ENCODE data around the gene ANTXR2.

DNA sequence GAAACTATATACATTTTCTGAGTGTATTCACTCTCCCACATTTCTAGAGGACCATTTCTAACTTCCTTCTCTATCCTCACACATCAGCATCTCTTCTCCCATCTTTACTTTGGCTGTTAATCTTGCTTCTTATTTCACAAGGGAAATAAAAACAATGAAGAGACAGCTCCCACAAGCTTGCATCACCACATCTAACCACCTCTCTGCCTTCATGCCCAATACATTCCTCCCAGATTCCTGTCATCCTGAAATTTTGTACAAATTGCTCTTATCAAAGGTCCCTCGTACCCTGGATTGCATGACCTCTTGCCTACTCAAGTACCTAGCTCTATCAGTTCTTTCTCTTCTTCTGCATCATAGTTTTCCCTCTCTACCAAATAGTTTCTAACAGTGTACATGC, 215.2 kb downstream of the ANTXR2 start:
- TF ChIP-seq TCF7L2 (IDR thresholded peaks at IDR 0.05; ENCODE audit: low read depth, low read length): no peak
- no peak for TF ChIP-seq RFX5 (IDR thresholded peaks at IDR 0.05; ENCODE audit: low read depth, low read length)
- TF ChIP-seq, protein P1, sequence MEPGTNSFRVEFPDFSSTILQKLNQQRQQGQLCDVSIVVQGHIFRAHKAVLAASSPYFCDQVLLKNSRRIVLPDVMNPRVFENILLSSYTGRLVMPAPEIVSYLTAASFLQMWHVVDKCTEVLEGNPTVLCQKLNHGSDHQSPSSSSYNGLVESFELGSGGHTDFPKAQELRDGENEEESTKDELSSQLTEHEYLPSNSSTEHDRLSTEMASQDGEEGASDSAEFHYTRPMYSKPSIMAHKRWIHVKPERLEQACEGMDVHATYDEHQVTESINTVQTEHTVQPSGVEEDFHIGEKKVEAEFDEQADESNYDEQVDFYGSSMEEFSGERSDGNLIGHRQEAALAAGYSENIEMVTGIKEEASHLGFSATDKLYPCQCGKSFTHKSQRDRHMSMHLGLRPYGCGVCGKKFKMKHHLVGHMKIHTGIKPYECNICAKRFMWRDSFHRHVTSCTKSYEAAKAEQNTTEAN (CRISPR knock-in tag; IDR thresholded peaks at IDR 0.05): no peak
- no peak for TF ChIP-seq ZNF197 (CRISPR knock-in tag; IDR thresholded peaks at IDR 0.05; ENCODE audit: low read depth)
- TF ChIP-seq, protein P2, sequence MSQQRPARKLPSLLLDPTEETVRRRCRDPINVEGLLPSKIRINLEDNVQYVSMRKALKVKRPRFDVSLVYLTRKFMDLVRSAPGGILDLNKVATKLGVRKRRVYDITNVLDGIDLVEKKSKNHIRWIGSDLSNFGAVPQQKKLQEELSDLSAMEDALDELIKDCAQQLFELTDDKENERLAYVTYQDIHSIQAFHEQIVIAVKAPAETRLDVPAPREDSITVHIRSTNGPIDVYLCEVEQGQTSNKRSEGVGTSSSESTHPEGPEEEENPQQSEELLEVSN (IDR thresholded peaks at IDR 0.05; ENCODE audit: borderline replicate concordance in 1 of 2, extremely low read depth in 1 of 2, insufficient read depth in 1 of 2, insufficient read length in 1 of 2, low read depth in 1 of 2, low read length in 1 of 2, poor library complexity in 1 of 2, severe bottlenecking in 1 of 2): no peak
- TF ChIP-seq, protein P3, sequence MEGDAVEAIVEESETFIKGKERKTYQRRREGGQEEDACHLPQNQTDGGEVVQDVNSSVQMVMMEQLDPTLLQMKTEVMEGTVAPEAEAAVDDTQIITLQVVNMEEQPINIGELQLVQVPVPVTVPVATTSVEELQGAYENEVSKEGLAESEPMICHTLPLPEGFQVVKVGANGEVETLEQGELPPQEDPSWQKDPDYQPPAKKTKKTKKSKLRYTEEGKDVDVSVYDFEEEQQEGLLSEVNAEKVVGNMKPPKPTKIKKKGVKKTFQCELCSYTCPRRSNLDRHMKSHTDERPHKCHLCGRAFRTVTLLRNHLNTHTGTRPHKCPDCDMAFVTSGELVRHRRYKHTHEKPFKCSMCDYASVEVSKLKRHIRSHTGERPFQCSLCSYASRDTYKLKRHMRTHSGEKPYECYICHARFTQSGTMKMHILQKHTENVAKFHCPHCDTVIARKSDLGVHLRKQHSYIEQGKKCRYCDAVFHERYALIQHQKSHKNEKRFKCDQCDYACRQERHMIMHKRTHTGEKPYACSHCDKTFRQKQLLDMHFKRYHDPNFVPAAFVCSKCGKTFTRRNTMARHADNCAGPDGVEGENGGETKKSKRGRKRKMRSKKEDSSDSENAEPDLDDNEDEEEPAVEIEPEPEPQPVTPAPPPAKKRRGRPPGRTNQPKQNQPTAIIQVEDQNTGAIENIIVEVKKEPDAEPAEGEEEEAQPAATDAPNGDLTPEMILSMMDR (IDR thresholded peaks at IDR 0.05 in 2 of 3, conservative IDR thresholded peaks at IDR 0.05 in 1 of 3; ENCODE audit: insufficient read depth in 2 of 3, low read depth in 1 of 3, low read length in 3 of 3): no peak
- TF ChIP-seq POLR2A (conservative IDR thresholded peaks at IDR 0.05): no peak
- TF ChIP-seq ZNF561 (CRISPR knock-in tag; conservative IDR thresholded peaks at IDR 0.05): no peak
- no peak for TF ChIP-seq EHMT2 (IDR thresholded peaks at IDR 0.05)
- TF ChIP-seq, protein P4, sequence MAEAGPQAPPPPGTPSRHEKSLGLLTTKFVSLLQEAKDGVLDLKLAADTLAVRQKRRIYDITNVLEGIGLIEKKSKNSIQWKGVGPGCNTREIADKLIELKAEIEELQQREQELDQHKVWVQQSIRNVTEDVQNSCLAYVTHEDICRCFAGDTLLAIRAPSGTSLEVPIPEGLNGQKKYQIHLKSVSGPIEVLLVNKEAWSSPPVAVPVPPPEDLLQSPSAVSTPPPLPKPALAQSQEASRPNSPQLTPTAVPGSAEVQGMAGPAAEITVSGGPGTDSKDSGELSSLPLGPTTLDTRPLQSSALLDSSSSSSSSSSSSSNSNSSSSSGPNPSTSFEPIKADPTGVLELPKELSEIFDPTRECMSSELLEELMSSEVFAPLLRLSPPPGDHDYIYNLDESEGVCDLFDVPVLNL (CRISPR knock-in tag; IDR thresholded peaks at IDR 0.05; ENCODE audit: low read depth): no peak
- TF ChIP-seq MYNN (IDR thresholded peaks at IDR 0.05): no peak
- no peak for TF ChIP-seq MYNN (CRISPR knock-in tag; IDR thresholded peaks at IDR 0.05)

Data from K562 (cell line).